ENCODE results near the gene EFCAB13.

DNA sequence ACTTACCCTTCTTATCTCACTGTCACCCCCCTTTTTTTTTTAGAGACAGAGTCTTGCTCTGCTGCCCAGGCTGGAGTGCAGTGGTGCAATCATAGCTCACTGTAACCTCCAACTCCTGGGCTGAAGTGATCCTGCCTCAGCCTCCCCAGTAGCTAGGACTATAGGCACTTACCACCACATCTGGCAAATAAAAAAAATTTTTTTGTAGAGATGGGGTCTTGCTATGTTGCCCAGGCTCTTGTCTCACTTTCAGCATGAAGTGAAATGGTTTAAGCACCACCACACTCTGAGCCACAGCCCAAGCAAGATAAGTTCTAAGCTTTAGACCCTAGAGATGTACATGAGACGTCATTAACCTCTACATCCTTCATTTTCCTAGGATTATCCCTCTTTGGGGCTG lies 34.5 kb upstream of the EFCAB13 start:
- TF ChIP-seq, protein P1, sequence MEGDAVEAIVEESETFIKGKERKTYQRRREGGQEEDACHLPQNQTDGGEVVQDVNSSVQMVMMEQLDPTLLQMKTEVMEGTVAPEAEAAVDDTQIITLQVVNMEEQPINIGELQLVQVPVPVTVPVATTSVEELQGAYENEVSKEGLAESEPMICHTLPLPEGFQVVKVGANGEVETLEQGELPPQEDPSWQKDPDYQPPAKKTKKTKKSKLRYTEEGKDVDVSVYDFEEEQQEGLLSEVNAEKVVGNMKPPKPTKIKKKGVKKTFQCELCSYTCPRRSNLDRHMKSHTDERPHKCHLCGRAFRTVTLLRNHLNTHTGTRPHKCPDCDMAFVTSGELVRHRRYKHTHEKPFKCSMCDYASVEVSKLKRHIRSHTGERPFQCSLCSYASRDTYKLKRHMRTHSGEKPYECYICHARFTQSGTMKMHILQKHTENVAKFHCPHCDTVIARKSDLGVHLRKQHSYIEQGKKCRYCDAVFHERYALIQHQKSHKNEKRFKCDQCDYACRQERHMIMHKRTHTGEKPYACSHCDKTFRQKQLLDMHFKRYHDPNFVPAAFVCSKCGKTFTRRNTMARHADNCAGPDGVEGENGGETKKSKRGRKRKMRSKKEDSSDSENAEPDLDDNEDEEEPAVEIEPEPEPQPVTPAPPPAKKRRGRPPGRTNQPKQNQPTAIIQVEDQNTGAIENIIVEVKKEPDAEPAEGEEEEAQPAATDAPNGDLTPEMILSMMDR (IDR thresholded peaks at IDR 0.05; ENCODE audit: low read depth, low read length): no peak
- no peak for TF ChIP-seq POLR2A (IDR thresholded peaks at IDR 0.05; ENCODE audit: extremely low read depth, insufficient read length)

All from NB4 (cell line).